Smooth muscle cell (in vitro differentiated cells): ENCODE data around the gene RAB27A. TPM values are rescaled to one million over a fixed set of nuclear protein-coding genes. Genes with fewer than 3 reads are reported as not detected.
"Not testable (repeated sequence)": the region's sequence is repeated elsewhere in the genome, so short reads cannot be mapped to it uniquely, and the experiment has no call there.

ENCODE experiments used
- DNase-seq: peaks from one replicate; lab custom pipeline; 2025; ENCODE audit not compliant: unreplicated experiment; lab: John Stamatoyannopoulos, UW
- H2AFZ ChIP-seq: fragments of 200-600 bp; sonication (generic); 2 replicates; pipeline ENCODE4 v1.6.0; 2016; ENCODE audit warnings: antibody characterized with exemption, low read depth, mild to moderate bottlenecking
- H3F3A ChIP-seq: fragments of 200-600 bp; sonication (generic); 2 replicates; pipeline ENCODE4 v1.6.0; 2017; ENCODE audit warnings: antibody characterized with exemption, low read depth
- H3K27ac ChIP-seq: fragments of 200-600 bp; sonication (generic); 2 replicates; pipeline ENCODE4 v1.5.1; 2016; ENCODE audit warnings: low read depth, mild to moderate bottlenecking
- H3K27me3 ChIP-seq: fragments of 200-600 bp; sonication (generic); 2 replicates; pipeline ENCODE4 v1.6.1; 2016; ENCODE audit warnings: low read depth, mild to moderate bottlenecking
- H3K36me3 ChIP-seq: fragments of 200-600 bp; sonication (generic); 2 replicates; pipeline ENCODE4 v1.5.1; 2016; ENCODE audit warnings: low read depth
- H3K4me1 ChIP-seq: fragments of 200-600 bp; sonication (generic); 2 replicates; pipeline ENCODE4 v1.5.1; 2016; ENCODE audit warnings: low read depth
- H3K4me2 ChIP-seq: fragments of 200-600 bp; sonication (generic); 2 replicates; pipeline ENCODE4 v1.6.0; 2016; ENCODE audit warnings: mild to moderate bottlenecking
- H3K4me3 ChIP-seq: fragments of 200-600 bp; sonication (generic); 2 replicates; pipeline ENCODE4 v1.5.1; 2016; ENCODE audit warnings: mild to moderate bottlenecking
- H3K79me2 ChIP-seq: fragments of 200-600 bp; sonication (generic); 2 replicates; pipeline ENCODE4 v1.6.0; 2016; ENCODE audit warnings: low read depth, mild to moderate bottlenecking
- H3K9ac ChIP-seq: fragments of 200-600 bp; sonication (generic); 2 replicates; pipeline ENCODE4 v1.6.0; 2016; ENCODE audit warnings: low read depth
- H3K9me3 ChIP-seq: fragments of 200-600 bp; sonication (generic); replicated peaks from 2 replicates; pipeline ENCODE4 v1.5.1; 2016; ENCODE audit warnings: low read depth
- H4K20me1 ChIP-seq: fragments of 200-600 bp; sonication (generic); 2 replicates; pipeline ENCODE4 v1.6.0; 2016; ENCODE audit warnings: low read depth
- CTCF ChIP-seq: fragments of 200-600 bp; sonication (generic); IDR thresholded peaks from 2 replicates; pipeline ENCODE4 v1.5.1; 2017; ENCODE audit warnings: borderline replicate concordance, mild to moderate bottlenecking, antibody characterized with exemption; ENCODE audit not compliant: insufficient read depth, poor library complexity, severe bottlenecking
- WGBS: methylation state at CpG from one replicate; pipeline ENCODE4 v1.1.7; 2016; ENCODE audit warnings: low lambda C conversion rate; 5-methylcytosine and 5-hydroxymethylcytosine counted together
- polyA plus RNA-seq: library from polyadenylated mRNA; unstranded; fragments of >200 nt; fragmentation: Nextera tagmentation; extraction: Ambion mirVana; gene quantifications from 2 replicates; pipeline ENCODE4 v1.2.1, GENCODE V29; 2016
- total RNA-seq: library from RNA; depleted of rRNA; stranded (reverse); fragments of >200 nt; gene quantifications from 2 replicates; pipeline ENCODE4 v1.2.3, GENCODE V29; 2014

RAB27A gene
- total and polyA plus RNA-seq, 2 experiments from 2014 or later, result 14.6 to 15.6 TPM

GRCh38 chr15:55282284-55282833 is 7.3 kb downstream of the RAB27A start:
- no peaks in the 10 kb centered on the region for H3K9me3 ChIP-seq
- H3K27ac ChIP-seq, result peak overlapping the region; percentile 46
- no peak for DNase-seq
- H3K36me3 ChIP-seq, result no peaks in the 10 kb centered on the region
- H3K4me3 ChIP-seq, result no peak overlapping the region
- H3F3A ChIP-seq, result no peaks in the 10 kb centered on the region
- WGBS, result 52% methylated on average over 5 of the region's 5 CpGs
- no peak overlapping the region for H3K9ac ChIP-seq
- TF ChIP-seq CTCF, result no peak
- no peaks in the 10 kb centered on the region for H3K27me3 ChIP-seq
- H4K20me1 ChIP-seq, result peaks cover 17% of the 10 kb centered on the region
- peaks cover 46% of the 10 kb centered on the region for H3K79me2 ChIP-seq
- H3K4me2 ChIP-seq, result peak overlapping the region; percentile 59
- no peak overlapping the region for H2AFZ ChIP-seq
- no peaks in the 10 kb centered on the region for H3K4me1 ChIP-seq

GRCh38 chr15:55281517-55282228 is 7.9 kb downstream of the RAB27A start:
- DNase-seq, result no peak
- H3K79me2 ChIP-seq, result peaks cover 42% of the 10 kb centered on the region
- no peak for TF ChIP-seq CTCF
- no peaks in the 10 kb centered on the region for H3K27me3 ChIP-seq
- peak overlapping the region; percentile 59 for H3K4me2 ChIP-seq
- H3K27ac ChIP-seq, result no peak overlapping the region
- no peaks in the 10 kb centered on the region for H3K9me3 ChIP-seq
- H3F3A ChIP-seq, result no peaks in the 10 kb centered on the region
- no peak overlapping the region for H3K9ac ChIP-seq
- H2AFZ ChIP-seq, result no peak overlapping the region
- H3K36me3 ChIP-seq, result no peaks in the 10 kb centered on the region
- peaks cover 17% of the 10 kb centered on the region for H4K20me1 ChIP-seq
- H3K4me1 ChIP-seq, result no peaks in the 10 kb centered on the region
- no peak overlapping the region for H3K4me3 ChIP-seq

GRCh38 chr15:55280589-55280988 is 9.0 kb downstream of the RAB27A start:
- H4K20me1 ChIP-seq, result peaks cover 17% of the 10 kb centered on the region
- not testable (repeated sequence) for H3K4me3 ChIP-seq, DNase-seq, H3K4me1 ChIP-seq, H3F3A ChIP-seq, H3K36me3 ChIP-seq, H3K27ac ChIP-seq, H3K9me3 ChIP-seq, H2AFZ ChIP-seq, H3K4me2 ChIP-seq, H3K9ac ChIP-seq, H3K27me3 ChIP-seq
- WGBS, result 73% methylated on average over 2 of the region's 2 CpGs
- H3K79me2 ChIP-seq, result peaks cover 39% of the 10 kb centered on the region

GRCh38 chr15:55279746-55280351 is 9.8 kb downstream of the RAB27A start:
- Histone ChIP-seq H3K79me2 (peaks cover 34% of the 10 kb centered on the region), H2AFZ (no peak overlapping the region), H3K27me3 (no peaks in the 10 kb centered on the region)

More at GRCh38 chr15:55279746-55280351, 9.8 kb downstream of the RAB27A start:
- H3K4me1 ChIP-seq, result no peaks in the 10 kb centered on the region
- H3K9me3 ChIP-seq, result no peaks in the 10 kb centered on the region
- no peak overlapping the region for H3K4me3 ChIP-seq
- peaks cover 17% of the 10 kb centered on the region for H4K20me1 ChIP-seq
- peak overlapping the region; percentile 94 for H3K27ac ChIP-seq
- H3F3A ChIP-seq, result no peaks in the 10 kb centered on the region
- peak overlapping the region; percentile 72 for H3K9ac ChIP-seq
- peak overlapping the region; percentile 54 for H3K4me2 ChIP-seq
- no peak for DNase-seq
- TF ChIP-seq CTCF, result no peak
- 25% methylated on average over 4 of the region's 4 CpGs for WGBS
- H3K36me3 ChIP-seq, result no peaks in the 10 kb centered on the region
